ENCODE results near the gene MYL2.

GRCh38 chr12:110920324-110920910, at the start of gene MYL2:
- TF ChIP-seq POLR2A (IDR thresholded peaks at IDR 0.05), result no peak
- TF ChIP-seq, protein P1, sequence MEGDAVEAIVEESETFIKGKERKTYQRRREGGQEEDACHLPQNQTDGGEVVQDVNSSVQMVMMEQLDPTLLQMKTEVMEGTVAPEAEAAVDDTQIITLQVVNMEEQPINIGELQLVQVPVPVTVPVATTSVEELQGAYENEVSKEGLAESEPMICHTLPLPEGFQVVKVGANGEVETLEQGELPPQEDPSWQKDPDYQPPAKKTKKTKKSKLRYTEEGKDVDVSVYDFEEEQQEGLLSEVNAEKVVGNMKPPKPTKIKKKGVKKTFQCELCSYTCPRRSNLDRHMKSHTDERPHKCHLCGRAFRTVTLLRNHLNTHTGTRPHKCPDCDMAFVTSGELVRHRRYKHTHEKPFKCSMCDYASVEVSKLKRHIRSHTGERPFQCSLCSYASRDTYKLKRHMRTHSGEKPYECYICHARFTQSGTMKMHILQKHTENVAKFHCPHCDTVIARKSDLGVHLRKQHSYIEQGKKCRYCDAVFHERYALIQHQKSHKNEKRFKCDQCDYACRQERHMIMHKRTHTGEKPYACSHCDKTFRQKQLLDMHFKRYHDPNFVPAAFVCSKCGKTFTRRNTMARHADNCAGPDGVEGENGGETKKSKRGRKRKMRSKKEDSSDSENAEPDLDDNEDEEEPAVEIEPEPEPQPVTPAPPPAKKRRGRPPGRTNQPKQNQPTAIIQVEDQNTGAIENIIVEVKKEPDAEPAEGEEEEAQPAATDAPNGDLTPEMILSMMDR (IDR thresholded peaks at IDR 0.05), result no peak

Measured in tibial nerve (tissue), 3 donors.